IgD-negative memory B cell (primary cell): ENCODE measurements around the gene CEP112. TPM values are rescaled to one million over a fixed set of nuclear protein-coding genes. Genes with fewer than 3 reads are reported as not detected.
"Not testable (repeated sequence)": the region's sequence is repeated elsewhere in the genome, so short reads cannot be mapped to it uniquely, and the experiment has no call there.

Experiments used
- H3K27ac Mint-ChIP-seq, 3 donors: one replicate each; pipeline ENCODE4 v1.8.0; 2020 to 2022; ENCODE audit warnings: mild to moderate bottlenecking in 3 of 3, mixed read lengths in 3 of 3, moderate library complexity in 1 of 3
- H3K27me3 Mint-ChIP-seq: one replicate; pipeline ENCODE4 v1.8.0; 2021; ENCODE audit warnings: mixed read lengths
- H3K36me3 Mint-ChIP-seq: one replicate; pipeline ENCODE4 v1.8.0; 2020; ENCODE audit warnings: mild to moderate bottlenecking, mixed read lengths
- H3K4me1 Mint-ChIP-seq, 3 donors: one replicate each; pipeline ENCODE4 v1.8.0; 2020 to 2022; ENCODE audit warnings: mixed read lengths in 3 of 3, mild to moderate bottlenecking in 1 of 3
- H3K4me3 Mint-ChIP-seq, 4 donors: one replicate each; pipeline ENCODE4 v1.8.0; 2020 to 2022; ENCODE audit warnings: mild to moderate bottlenecking in 4 of 4, mixed read lengths in 4 of 4, moderate library complexity in 3 of 4
- H3K9me3 Mint-ChIP-seq, 3 donors: one replicate each; pipeline ENCODE4 v1.8.0; 2020 to 2021; ENCODE audit warnings: mixed read lengths in 3 of 3, mild to moderate bottlenecking in 1 of 3
- polyA plus RNA-seq: library from polyadenylated mRNA; unstranded; fragments of 300-500 nt; fragmentation: Illumina TruSeq; gene quantifications from one replicate; pipeline ENCODE4 v1.2.3, GENCODE V29; 2021

CEP112 gene
- polyA plus RNA-seq, 1 donor from 2014 or later: not detected

DNA sequence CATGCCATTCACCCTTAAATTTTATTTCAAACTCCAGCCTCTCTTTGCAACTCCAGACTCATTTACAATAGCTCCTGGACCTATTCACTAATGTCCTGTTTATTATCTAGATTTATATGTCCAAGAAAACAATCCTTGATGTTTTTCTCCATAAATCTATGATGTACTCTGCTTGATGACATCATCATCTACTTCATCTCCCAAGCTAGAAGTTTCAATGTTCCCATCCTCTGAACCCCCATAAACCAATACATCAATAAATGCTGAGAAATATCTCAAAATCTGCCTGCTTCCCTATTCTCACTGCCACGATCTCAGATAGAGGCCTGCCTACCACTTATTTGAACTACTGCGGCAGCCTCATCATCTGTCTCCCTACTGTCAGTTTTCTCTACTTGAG is 4.2 kb downstream of the CEP112 start:
- Mint-ChIP-seq H3K4me3 (no peak overlapping the region), H3K4me1 (peaks cover 4 to 13% (median 7%) of the 10 kb centered on the region in 3 donors), H3K27me3 (no peaks in the 10 kb centered on the region), H3K27ac (no peak overlapping the region), H3K36me3 (peaks cover 2% of the 10 kb centered on the region), H3K9me3 (peaks cover 2 to 5% (median 4%) of the 10 kb centered on the region in 3 donors)

DNA sequence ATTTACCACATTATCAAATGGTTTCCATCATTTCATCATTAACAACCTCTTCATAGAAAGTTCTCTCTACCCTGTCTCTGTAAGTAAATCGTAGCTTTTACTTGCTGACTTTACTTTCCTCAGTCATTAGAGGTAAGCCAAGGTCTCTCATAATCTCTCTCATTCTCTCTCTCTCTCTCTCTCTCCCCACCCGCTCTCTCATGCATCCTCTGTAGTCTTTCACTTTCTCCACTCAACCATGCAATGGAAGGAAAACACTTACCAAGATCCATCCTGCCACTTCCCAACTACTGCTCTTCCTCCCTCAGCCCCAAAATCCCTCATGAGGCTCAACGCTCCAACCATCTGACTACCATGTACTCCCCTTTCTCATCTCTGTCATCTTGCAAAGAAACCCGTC is 6.1 kb downstream of the CEP112 start:
- Mint-ChIP-seq H3K36me3 (peaks cover 2% of the 10 kb centered on the region), H3K4me1 (peaks cover 0 to under 1% (median 0%) of the 10 kb centered on the region in 3 donors), H3K9me3 (peaks cover 2 to 5% (median 4%) of the 10 kb centered on the region in 3 donors), H3K27ac (no peak overlapping the region), H3K27me3 (no peaks in the 10 kb centered on the region), H3K4me3 (no peak overlapping the region)

DNA sequence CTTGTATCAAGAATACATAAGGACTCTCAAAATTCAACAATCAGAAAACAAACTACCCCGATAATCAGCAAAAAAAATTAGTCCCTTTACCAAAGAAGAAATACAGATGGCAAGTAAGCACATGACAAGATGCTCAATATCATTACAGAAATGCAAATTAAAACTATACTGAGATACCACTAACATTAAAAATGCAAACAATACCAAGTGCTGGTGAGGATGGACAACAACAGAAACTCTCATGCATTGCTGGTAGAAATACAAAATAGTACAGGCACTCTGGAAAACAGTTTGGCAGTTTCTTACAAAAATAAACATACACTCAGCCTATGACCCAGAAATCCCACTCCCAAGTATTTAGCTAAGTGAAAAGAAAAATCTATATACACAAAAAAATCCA is 7.5 kb downstream of the CEP112 start:
- peaks cover 2 to 5% (median 4%) of the 10 kb centered on the region in 3 donors for H3K9me3 Mint-ChIP-seq
- no peaks in the 10 kb centered on the region for H3K4me1 Mint-ChIP-seq
- H3K27ac Mint-ChIP-seq: no peak overlapping the region
- no peak overlapping the region for H3K4me3 Mint-ChIP-seq
- H3K27me3 Mint-ChIP-seq: no peaks in the 10 kb centered on the region
- H3K36me3 Mint-ChIP-seq: peaks cover 2% of the 10 kb centered on the region

DNA sequence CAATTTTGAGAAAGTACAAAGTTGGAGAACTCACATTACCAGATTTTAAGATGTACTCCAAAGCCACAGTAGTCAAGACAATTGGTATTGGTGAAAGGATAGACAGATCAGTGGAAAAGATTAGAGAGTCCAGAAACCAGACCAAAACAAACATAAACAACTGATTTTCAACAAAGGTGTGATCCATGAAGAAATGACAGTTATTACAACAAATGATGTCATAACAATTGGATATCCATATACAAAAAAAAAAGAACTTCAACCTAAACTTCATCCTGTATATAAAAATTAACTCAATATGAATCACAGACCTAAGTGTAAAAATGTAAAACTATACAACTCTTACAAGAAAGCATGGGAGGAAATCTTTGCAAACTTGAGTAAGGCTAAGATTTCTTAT is 8.4 kb downstream of the CEP112 start:
- Mint-ChIP-seq H3K4me3 (no peak overlapping the region), H3K9me3 (peaks cover 2 to 5% (median 4%) of the 10 kb centered on the region in 3 donors), H3K27ac (no peak overlapping the region), H3K4me1 (no peaks in the 10 kb centered on the region), H3K27me3 (no peaks in the 10 kb centered on the region), H3K36me3 (peaks cover 2% of the 10 kb centered on the region)

DNA sequence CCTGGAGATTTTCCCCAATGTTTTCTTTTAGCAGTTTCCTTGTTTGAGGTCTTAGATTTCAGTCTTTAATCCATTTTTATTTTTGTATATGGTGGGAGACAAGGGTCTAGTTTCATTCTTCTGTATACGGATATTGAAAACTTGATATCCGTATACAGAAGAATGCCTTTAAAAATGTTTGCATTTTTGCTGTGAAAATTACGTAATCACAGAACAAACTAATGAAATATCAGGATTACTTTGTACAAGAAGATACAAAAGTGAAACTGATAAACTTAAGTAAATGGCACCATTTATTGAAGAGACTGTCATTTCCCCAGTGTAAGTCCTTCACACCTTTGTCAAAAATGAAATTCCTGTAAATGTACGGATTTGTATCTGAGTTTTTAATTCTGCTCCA is 13.3 kb downstream of the CEP112 start:
- H3K4me3 Mint-ChIP-seq: no peak overlapping the region
- H3K27me3 Mint-ChIP-seq: no peaks in the 10 kb centered on the region
- peaks cover 0 to 1% (median 0%) of the 10 kb centered on the region in 3 donors for H3K4me1 Mint-ChIP-seq
- H3K27ac Mint-ChIP-seq: peak overlapping the region in 1 of 3 donors; percentile 72
- no peaks in the 10 kb centered on the region for H3K36me3 Mint-ChIP-seq
- H3K9me3 Mint-ChIP-seq: no peaks in the 10 kb centered on the region

DNA sequence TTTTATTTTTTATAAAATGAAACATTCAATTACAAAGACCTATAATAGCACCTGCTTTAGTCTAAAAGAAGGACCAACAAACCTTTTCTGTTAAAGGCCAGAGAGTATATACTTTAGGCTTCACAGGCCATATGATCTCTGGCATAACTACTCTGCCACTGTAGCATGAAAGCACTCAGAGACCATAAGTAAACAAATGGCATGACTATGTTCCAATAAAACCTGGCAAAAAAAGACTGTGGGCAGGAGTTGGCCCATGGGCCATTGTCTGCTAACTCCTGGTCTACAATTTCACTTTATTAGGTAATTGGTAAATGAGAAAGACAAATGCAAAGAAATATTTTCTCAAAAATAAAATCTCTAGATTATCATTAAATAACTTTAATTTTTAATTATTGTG is 14.9 kb downstream of the CEP112 start:
- Mint-ChIP-seq H3K27me3 (no peaks in the 10 kb centered on the region), H3K4me3 (no peak overlapping the region), H3K4me1 (peaks cover 0 to 1% (median 0%) of the 10 kb centered on the region in 3 donors), H3K9me3 (no peaks in the 10 kb centered on the region), H3K36me3 (no peaks in the 10 kb centered on the region), H3K27ac (no peak overlapping the region)

DNA sequence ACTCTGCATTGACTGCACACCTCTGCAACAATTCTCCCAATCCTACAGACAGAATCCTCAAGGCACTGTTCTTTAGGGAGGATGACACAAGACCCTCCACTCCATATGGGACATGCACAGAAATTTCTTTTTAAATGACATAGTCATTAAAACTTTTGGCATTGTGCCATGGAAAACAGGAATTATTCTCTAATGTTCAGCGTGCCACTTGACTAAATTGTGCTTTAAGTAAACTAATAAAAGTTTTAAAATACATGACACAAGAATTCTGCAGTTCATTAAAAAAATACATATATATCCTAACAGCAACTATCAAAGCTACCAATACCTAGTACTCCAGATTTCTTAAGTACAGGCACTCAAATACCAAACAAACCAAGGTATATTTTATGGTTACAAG is 16.0 kb downstream of the CEP112 start:
- H3K36me3 Mint-ChIP-seq: no peaks in the 10 kb centered on the region
- H3K4me1 Mint-ChIP-seq: peaks cover 0 to 1% (median 0%) of the 10 kb centered on the region in 3 donors
- H3K27me3 Mint-ChIP-seq: no peaks in the 10 kb centered on the region
- H3K27ac Mint-ChIP-seq: no peak overlapping the region
- no peaks in the 10 kb centered on the region for H3K9me3 Mint-ChIP-seq
- no peak overlapping the region for H3K4me3 Mint-ChIP-seq

DNA sequence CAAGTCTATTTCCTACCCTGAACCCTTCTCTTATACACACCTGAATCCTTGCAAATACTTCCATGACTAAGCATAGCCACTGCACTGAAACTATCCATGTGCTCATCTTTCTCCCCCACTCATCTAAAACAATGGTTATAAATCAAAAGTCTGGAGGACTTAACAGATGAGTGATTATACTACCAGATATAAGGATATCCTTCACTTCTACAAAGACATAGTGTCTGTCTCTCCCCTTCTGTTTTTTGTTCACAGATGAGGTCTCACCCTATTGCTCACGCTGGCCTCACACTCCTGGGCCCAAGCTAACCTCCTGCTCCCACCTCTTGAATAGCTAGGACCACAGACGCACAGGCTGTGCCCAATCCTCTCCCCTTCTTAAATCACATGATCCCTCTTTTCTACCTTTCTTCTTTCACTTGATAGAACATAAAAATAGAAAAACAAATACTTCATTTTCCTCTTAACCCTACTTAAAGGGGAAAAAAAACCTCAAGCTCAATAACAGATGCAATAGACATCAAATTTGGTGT is 19.2 kb downstream of the CEP112 start:
- H3K4me3 Mint-ChIP-seq: no peak overlapping the region
- H3K27me3 Mint-ChIP-seq: no peaks in the 10 kb centered on the region
- H3K9me3 Mint-ChIP-seq: no peaks in the 10 kb centered on the region
- H3K27ac Mint-ChIP-seq: no peak overlapping the region
- H3K4me1 Mint-ChIP-seq: peaks cover 0 to 1% (median 0%) of the 10 kb centered on the region in 3 donors
- no peaks in the 10 kb centered on the region for H3K36me3 Mint-ChIP-seq

DNA sequence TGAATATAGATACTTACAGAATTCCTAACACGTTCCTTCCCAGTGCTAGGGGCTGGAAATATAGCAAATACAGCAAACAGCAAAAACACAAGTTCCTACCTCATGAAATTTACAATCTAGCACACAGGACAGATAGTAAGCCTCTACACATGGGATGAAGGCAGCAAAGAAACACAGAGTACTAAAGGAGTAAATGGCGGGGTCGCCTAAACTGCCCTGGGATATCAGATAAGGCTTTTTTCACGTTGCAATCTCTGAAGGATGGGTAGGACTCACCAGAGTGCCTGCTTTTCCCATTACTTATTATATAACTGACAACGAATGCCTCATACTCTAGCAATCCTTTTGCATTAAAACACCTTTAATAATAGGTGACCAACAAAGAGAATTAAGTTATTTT is 19.8 kb downstream of the CEP112 start:
- H3K4me3 Mint-ChIP-seq: no peak overlapping the region
- H3K36me3 Mint-ChIP-seq: no peaks in the 10 kb centered on the region
- no peak overlapping the region for H3K27ac Mint-ChIP-seq

DNA sequence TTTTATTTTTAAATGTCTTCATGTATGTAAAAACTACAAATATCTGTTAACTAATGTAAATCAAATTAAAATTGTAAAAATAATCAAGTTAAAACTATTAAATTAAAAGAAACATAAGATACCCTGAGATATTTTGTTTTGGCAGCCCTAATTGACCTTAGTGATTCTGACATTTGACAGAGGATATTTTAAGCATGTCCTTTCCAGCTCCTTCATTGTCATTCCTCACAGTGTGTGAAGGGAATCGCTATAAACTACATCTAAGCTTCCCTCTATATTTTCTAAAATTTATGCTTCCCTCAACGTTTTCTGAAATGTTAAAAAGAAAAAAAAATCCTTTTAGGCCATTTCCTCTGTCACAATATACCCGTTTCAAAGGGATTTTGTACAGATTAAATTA is 20.2 kb downstream of the CEP112 start:
- H3K27ac Mint-ChIP-seq: no peak overlapping the region
- no peaks in the 10 kb centered on the region for H3K9me3 Mint-ChIP-seq
- H3K4me1 Mint-ChIP-seq: peaks cover 0 to 1% (median 0%) of the 10 kb centered on the region in 3 donors
- no peaks in the 10 kb centered on the region for H3K36me3 Mint-ChIP-seq
- no peak overlapping the region for H3K4me3 Mint-ChIP-seq
- H3K27me3 Mint-ChIP-seq: no peaks in the 10 kb centered on the region

More for the DNA sequence above, 19.8 kb downstream of the CEP112 start:
- no peaks in the 10 kb centered on the region for H3K27me3 Mint-ChIP-seq
- H3K9me3 Mint-ChIP-seq: no peaks in the 10 kb centered on the region
- H3K4me1 Mint-ChIP-seq: peaks cover 0 to 1% (median 0%) of the 10 kb centered on the region in 3 donors

DNA sequence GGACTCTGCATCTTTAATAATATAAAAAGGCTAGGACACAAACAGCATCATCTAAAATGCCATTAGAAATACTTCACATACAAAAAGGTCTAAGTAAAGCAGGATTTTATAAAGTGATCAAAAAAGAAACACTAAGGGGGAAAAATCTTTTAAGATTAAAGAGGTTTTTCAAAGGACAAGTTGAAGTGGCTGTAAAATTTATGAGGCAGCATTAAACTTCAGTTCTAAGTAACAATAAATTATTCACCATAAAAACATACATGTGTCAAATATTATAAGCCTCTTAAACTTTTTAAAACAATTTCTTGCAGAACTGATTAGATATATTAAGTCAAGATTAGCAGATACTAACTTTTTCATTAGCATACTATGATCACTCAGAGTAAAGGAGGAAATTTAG is 20.8 kb downstream of the CEP112 start:
- Mint-ChIP-seq H3K4me1 (peaks cover 0 to 1% (median 0%) of the 10 kb centered on the region in 3 donors), H3K9me3 (no peaks in the 10 kb centered on the region), H3K27me3 (no peaks in the 10 kb centered on the region), H3K4me3 (no peak overlapping the region), H3K27ac (no peak overlapping the region), H3K36me3 (no peaks in the 10 kb centered on the region)

DNA sequence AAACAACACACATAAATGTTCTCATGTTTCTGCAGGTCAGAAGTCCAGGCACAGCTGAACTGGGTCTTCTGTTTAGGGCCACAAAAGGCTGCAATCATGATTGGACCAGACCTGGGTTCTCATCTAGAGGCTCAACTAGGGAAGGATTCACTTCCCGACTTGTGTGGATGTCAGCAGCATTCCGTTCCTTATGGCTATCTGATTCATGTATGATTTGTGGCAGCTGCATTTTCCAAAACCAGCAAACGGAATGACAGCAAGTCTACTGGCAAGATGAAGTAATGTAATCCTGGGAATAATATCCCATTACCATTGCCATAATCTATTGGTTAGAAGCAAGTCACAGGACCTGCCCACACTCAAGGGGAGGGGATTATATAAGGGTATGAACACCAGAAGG is 22.1 kb downstream of the CEP112 start:
- Mint-ChIP-seq H3K27ac (no peak overlapping the region), H3K27me3 (no peaks in the 10 kb centered on the region), H3K4me3 (no peak overlapping the region), H3K36me3 (no peaks in the 10 kb centered on the region), H3K4me1 (no peaks in the 10 kb centered on the region), H3K9me3 (no peaks in the 10 kb centered on the region)

DNA sequence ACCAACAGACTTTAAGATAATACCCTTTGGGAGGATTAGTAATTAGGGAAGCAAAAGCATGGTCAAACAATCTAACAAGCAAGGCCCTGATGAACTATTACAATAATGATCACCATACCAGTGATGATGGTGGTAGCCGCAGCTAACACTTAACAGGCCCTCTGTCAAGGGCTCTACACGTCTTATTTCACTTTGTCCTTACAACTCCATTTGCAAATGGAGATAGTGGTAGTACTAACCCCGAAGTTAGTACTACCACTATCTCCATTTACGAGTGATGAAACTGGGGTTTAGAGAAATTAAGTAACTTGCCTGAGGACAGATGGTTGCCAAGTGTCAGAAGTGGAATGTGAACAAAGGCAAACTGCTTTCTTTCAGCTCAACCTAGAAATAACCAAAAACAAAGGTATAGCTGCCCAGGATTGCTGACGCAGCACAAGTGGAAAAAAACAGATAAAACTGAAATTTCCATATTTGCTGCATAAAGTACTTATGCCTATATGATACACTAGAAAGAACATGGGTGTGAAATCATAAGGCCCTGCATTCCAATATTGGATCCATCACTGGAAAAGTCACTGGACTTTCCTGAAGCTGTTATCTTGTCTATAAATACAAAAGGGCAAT is 24.6 kb downstream of the CEP112 start:
- Mint-ChIP-seq H3K36me3 (no peaks in the 10 kb centered on the region), H3K27ac (no peak overlapping the region), H3K9me3 (no peaks in the 10 kb centered on the region), H3K4me1 (no peaks in the 10 kb centered on the region), H3K4me3 (peak overlapping the region in 1 of 4 donors; percentile 4), H3K27me3 (no peaks in the 10 kb centered on the region)

DNA sequence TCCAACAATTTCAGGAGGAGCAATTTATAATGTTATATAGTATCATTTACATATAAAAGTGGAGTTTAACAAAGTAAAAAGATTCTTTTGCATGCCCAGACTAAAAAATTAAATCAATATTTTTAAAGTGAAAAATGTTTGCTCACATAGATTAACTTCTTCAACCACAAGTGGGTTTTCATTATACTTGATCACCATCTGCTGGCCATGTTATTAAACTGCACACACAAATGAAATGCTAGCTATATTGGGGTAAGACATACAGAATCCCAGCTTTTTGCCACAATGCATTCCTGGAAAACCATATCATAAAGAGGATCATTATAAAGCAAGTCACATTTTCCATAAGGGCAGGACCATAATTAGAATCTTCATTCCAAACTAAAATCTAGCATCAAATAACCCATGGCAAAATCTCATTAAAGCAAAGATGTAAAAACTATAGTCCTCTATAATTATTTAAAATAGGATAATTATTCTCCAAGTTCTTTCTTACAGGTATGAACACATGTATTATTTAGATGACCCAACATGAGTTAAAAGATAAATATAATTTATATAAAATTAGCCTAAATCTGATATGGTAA is 26.3 kb downstream of the CEP112 start:
- Mint-ChIP-seq H3K27me3 (no peaks in the 10 kb centered on the region), H3K36me3 (no peaks in the 10 kb centered on the region), H3K9me3 (no peaks in the 10 kb centered on the region), H3K4me3 (no peak overlapping the region), H3K27ac (no peak overlapping the region), H3K4me1 (peaks cover 0 to 5% (median 0%) of the 10 kb centered on the region in 3 donors)

DNA sequence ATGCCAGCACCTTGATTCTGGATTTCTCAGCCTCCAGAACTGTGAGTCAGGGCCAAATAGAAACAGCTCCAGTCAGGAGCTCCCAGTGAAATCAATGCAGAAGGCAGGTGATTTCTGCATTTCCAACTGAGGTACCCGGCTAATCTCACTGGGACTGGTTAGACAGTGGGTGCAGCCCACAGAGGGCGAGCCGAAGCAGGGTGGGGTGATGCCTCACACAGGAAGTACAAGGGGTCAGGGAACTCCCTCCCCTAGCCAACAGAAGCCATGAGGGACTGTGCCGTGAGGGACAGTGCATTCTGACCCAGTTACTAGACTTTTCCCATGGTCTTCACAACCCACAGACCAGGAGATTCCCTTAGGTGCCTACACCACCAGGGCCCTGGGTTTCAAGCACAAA is 36.9 kb downstream of the CEP112 start:
- H3K4me1 Mint-ChIP-seq, H3K4me3 Mint-ChIP-seq, H3K27me3 Mint-ChIP-seq, H3K27ac Mint-ChIP-seq, H3K36me3 Mint-ChIP-seq: not testable (repeated sequence)
- H3K9me3 Mint-ChIP-seq: peaks cover 4 to 16% (median 8%) of the 10 kb centered on the region in 3 donors

DNA sequence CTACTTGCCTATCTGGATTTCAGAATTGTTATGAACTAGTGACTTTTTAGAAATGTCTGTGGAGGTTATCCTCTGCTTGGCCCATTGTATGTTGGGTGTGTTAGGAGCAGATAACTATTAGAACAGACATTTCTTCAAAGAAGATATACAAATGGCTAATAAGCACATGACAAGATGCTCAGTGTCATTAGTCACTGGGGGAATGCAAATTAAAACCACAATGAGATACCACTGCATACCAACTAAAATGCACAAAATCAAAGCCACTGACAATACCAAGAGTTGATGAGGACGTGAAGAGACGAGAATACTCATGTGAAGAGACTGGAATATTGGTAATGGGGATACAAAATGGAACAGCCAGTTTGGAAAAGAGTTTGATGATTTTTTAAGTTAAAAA is 39.2 kb downstream of the CEP112 start:
- Mint-ChIP-seq H3K4me1 (peaks cover 2 to 6% (median 5%) of the 10 kb centered on the region in 3 donors), H3K27ac (peak overlapping the region in 1 of 3 donors; percentile 17), H3K27me3 (peaks cover 7% of the 10 kb centered on the region), H3K9me3 (peaks cover under 1 to 6% (median 2%) of the 10 kb centered on the region in 3 donors), H3K36me3 (no peaks in the 10 kb centered on the region), H3K4me3 (no peak overlapping the region)
